SK-N-MC (cell line): ENCODE measurements around the gene ADCY9.

ENCODE experiments used
- EZH2 ChIP-seq: fragments of 200-600 bp; sonication (generic); IDR thresholded peaks from one replicate; pipeline ENCODE4 v1.6.1; 2017; ENCODE audit warnings: antibody characterized with exemption
- POLR2AphosphoS5 ChIP-seq: IDR thresholded peaks from 2 replicates; pipeline ENCODE4 v1.6.1; 2012; ENCODE audit warnings: mild to moderate bottlenecking, low read depth, low read length, borderline replicate concordance

- TF ChIP-seq POLR2AphosphoS5 = no peak
- no peak for TF ChIP-seq EZH2
Measured at GRCh38 chr16:3915426-3916260, 200.6 kb downstream of the ADCY9 start.
